ENCODE measurements around the gene SKAP2. TPM values are rescaled to one million over a fixed set of nuclear protein-coding genes. Genes with fewer than 3 reads are reported as not detected.

SKAP2 gene
- total RNA-seq, 1 experiment from 2014 or later = 66.8 TPM

- Histone ChIP-seq H3K9me3 (ENCODE audit: control insufficient read depth, insufficient read depth, low read depth, low read length) (no peaks in the 10 kb centered on the region), H3K4me3 (ENCODE audit: low read depth in 2 of 2, low read length in 2 of 2) (no peak overlapping the region), H3K36me3 (ENCODE audit: control insufficient read depth, insufficient read depth, low read length) (no peaks in the 10 kb centered on the region), H3K4me1 (ENCODE audit: control insufficient read depth, insufficient read depth, low read length) (peaks cover 9% of the 10 kb centered on the region; the same call in 1 of the 2 replicates), H3K27ac (ENCODE audit: low read length) (no peak overlapping the region), H3K27me3 (ENCODE audit: control insufficient read depth, insufficient read depth, low read length) (peaks cover 4% of the 10 kb centered on the region; the same call in 1 of the 2 replicates)
- no peak for DNase-seq (ENCODE audit: low read depth, low spot score)
- ChIA-PET POLR2A (no interaction called here), CTCF (no interaction called here)
- intact Hi-C loops (cut with micrococcal nuclease; ENCODE audit: unreplicated experiment) = loop anchor here (5.0 kb wide), 1 partner anchor 139 kb away; no protein-coding TSS in a partner anchor
- in situ Hi-C loops (cut with HindIII; ENCODE audit: low pct_unique_long_range_greater_than_20kb, low sequenced_read_pairs) = no loop called here
- no TSS peak for BruUV-seq (replicated peaks)
- no peak for ATAC-seq
- TF ChIP-seq REST (IDR thresholded peaks at IDR 0.05; ENCODE audit: insufficient read depth in 1 of 2, low read depth in 2 of 2, low read length in 1 of 2) = no peak
- TF ChIP-seq SIN3A (IDR thresholded peaks at IDR 0.05; ENCODE audit: borderline replicate concordance, insufficient read depth, low read depth, low read length) = no peak
- no peak for TF ChIP-seq CTCF (IDR thresholded peaks at IDR 0.05)
- TF ChIP-seq TCF7L2 (IDR thresholded peaks at IDR 0.05; ENCODE audit: low read depth, low read length) = no peak
- TF ChIP-seq POLR2AphosphoS5 (IDR thresholded peaks at IDR 0.05; ENCODE audit: low read depth, low read length) = no peak
These were observed 207.7 kb downstream of the SKAP2 start for GRCh38 chr7:26656735-26657134.

- Histone ChIP-seq H3K4me3 (ENCODE audit: low read depth in 2 of 2, low read length in 2 of 2) (no peak overlapping the region), H3K36me3 (ENCODE audit: control insufficient read depth, insufficient read depth, low read length) (no peaks in the 10 kb centered on the region), H3K27ac (ENCODE audit: low read length) (no peak overlapping the region), H3K4me1 (ENCODE audit: control insufficient read depth, insufficient read depth, low read length) (peaks cover 9% of the 10 kb centered on the region; the same call in 1 of the 2 replicates), H3K9me3 (ENCODE audit: control insufficient read depth, insufficient read depth, low read depth, low read length) (no peaks in the 10 kb centered on the region), H3K27me3 (ENCODE audit: control insufficient read depth, insufficient read depth, low read length) (peaks cover 4% of the 10 kb centered on the region; the same call in 1 of the 2 replicates)
- DNase-seq (ENCODE audit: low read depth, low spot score) (no peak), ATAC-seq (no peak)
- CTCF ChIA-PET = interaction anchor here (0.6 kb wide), 1 partner anchor 524 kb away, joined by 3 read pairs; no protein-coding TSS in a partner anchor
- POLR2A ChIA-PET = no interaction called here
- intact Hi-C loops (cut with micrococcal nuclease; ENCODE audit: unreplicated experiment) (loop anchor here (5.0 kb wide), 1 partner anchor 138 kb away; no protein-coding TSS in a partner anchor), in situ Hi-C loops (cut with HindIII; ENCODE audit: low pct_unique_long_range_greater_than_20kb, low sequenced_read_pairs) (no loop called here)
- no peak for TF ChIP-seq POLR2AphosphoS5 (IDR thresholded peaks at IDR 0.05; ENCODE audit: low read depth, low read length)
- TF ChIP-seq REST (IDR thresholded peaks at IDR 0.05; ENCODE audit: insufficient read depth in 1 of 2, low read depth in 2 of 2, low read length in 1 of 2) = no peak
- no peak for TF ChIP-seq CTCF (IDR thresholded peaks at IDR 0.05)
- TF ChIP-seq TCF7L2 (IDR thresholded peaks at IDR 0.05; ENCODE audit: low read depth, low read length) = no peak
- no peak for TF ChIP-seq SIN3A (IDR thresholded peaks at IDR 0.05; ENCODE audit: borderline replicate concordance, insufficient read depth, low read depth, low read length)
- no TSS peak for BruUV-seq (replicated peaks)
These were observed 208.6 kb downstream of the SKAP2 start for GRCh38 chr7:26655781-26656180.

All from Panc1 (cell line).